HG02884 (cell line): ENCODE data around the gene FSIP1.

ENCODE experiments used
- ATAC-seq: cut with Tn5 transposase; IDR thresholded peaks from one replicate; pipeline ENCODE4 v1.9.1; 2021; ENCODE audit warnings: mild to moderate bottlenecking, moderate library complexity; ENCODE audit not compliant: unreplicated experiment

The FSIP1 gene

DNA sequence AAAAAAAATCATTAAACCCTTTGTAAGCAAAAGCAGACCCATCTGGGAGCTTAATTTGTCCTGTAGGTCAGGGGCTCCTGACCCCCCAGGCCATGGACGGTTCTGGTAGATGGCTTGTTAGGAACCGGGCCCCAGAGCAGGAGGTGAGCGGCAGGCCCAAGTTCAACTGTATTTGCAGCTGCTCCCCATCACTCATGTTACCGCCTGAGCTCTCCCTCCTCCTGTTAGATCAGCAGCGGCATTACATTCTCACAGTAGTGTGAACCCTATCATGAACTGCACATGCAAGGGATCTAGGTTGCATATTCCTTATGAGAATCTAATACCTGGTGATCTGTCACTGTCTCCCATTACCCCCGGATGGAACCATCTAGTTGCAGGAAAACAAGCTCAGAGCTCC, 60.7 kb downstream of the FSIP1 start:
- no peak for ATAC-seq

DNA sequence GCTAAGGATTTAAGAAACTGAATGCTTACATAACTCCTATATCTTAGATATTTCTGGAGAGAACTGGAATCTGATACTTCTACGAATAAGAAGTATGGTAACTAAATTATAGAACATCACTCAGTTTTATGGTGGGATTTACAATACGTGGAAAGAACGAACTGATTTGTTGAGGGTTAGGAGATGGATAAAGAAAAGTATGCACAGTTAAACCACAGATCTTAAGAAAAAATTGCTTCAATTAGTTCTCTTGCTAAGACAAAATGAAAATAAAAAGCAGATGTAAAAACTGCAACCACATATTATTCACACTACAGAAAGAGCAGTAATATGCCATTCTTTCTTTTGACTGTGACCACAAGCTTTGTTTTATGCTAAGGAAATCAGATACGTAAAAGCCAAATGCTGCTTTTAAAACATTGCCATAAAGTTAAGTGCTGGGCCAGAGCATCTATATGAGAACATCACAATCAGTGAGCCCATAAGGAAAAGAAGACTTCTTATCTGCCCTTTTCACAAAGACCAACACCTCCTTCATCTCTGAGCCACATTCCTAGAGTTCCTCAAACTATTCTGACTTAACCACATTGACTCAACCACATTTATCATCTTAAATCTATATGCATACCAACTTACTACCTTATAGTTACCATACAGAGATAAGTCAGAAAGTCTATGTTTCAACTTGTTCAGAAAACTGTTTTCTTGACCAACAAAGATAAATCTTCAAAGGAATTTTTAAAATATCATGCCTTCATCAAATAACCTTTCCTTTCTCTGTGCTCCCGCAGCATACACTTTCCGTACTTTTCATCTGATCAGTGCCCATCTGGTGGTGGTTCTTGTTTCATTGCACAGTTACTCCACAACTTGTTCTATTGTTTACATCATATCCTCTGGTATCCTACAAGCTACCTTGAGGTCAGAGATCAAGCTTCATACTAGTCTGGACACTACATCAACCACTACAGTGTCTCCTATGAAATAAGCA, 61.7 kb downstream of the FSIP1 start:
- ATAC-seq = no peak

DNA sequence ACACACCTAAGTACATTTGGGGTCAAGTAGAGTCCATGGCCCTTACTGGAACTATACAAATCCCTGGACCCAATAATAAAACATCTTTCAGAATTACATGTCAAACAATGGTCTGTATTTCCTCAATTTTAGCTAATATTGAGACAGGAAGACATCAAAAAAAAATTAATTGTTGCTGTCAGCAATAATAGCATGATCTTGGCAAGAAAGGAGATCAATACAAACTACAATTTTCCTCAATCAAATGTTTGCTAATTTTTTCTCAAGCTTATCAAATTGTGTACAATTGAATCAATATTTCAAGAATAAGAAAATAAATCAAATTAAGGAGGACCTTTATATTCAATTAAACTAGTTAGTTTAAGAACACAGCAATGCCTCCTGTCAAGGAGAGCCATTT, 62.6 kb downstream of the FSIP1 start:
- no peak for ATAC-seq

DNA sequence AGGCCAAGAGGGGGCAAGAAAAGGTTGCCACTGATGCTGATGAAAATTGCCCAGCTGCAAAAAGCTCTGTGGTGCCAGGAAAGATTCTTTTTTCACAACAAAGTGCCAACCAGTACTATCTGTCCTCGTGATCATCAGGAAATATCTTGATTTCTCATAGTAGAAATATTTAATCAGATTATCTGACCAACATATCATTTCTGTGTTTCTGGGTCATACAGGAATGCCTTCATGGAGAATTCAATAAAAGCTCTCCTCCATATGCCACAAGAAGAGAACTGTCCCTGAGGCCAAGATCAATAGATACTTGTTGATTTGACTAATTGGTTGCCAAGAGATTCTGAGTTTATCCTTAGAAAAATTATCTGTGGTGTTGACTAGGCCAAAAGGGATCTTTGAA, 63.5 kb downstream of the FSIP1 start:
- ATAC-seq = no peak

DNA sequence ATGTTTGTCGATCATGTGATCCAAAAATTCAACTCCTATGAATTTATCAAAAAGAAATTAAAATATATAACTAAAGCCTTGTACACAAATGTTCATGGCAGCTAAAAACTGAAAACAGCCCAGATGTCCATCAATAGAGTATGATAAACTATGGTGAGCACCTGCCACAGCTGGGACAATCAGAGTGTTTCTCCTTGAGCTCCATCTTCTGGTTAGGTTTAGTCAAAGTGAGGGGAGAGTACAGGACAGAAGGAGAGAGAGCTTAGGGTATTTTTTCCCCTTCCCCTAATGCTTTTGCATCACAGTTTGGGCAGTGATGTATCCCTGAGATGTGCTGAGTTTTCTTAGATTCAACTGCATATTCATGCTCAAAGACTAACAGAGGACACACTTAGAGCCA, 65.5 kb downstream of the FSIP1 start:
- no peak for ATAC-seq

DNA sequence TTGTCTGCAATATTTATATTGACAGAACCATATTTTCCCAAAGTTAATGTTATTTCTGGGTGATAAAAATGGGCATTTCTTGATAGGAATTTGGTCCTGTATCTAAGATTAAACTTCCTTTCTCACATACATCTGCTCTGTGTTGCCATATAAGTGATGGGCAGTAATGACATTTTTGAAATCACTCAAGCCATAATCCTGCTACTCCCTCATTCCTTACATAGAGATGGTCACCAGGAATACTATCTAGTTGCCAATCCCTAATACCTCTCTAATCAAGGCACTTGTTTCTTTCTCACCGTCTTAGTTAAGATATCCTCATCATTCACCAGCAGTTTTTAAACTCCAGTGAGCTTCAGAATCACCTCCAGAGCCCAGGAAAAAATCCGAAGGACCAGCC, 68.4 kb downstream of the FSIP1 start:
- ATAC-seq = no peak

DNA sequence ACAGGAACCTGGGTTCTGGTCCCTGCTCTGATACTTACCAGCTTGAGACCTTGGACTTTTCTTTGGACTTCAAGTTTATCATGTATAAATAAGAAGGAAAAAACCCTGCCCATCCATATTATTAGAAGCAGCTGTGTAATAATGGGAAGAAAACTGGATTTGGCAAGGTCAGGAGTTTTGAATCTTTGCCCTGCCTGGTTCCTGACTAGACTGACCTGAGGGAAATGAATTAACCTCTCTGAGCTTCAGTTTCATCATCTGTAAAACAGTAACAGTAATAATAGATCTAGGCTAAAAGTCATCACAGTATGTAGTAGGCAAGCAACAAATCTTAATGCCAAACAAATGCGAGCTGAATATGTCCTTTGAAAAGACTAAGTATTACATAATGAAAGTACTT, 68.8 kb downstream of the FSIP1 start:
- ATAC-seq = no peak

DNA sequence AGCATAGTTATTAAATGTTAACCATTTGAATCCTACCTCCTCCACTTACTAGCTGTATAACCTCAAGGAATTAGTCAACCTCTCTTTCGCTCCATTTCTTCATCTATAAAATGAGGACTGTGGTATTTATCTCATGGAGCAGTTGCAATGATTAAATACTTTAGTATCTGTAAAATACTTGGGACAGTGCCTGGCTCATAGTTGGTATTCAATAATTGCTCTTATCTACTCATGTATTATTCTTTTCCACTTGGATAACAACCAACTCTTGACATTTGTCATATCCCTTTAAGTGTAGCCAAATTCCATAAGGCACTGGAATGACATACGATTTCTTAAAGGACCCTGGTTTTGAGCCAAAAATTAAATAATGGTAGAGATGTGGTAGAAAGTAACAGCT, 72.0 kb downstream of the FSIP1 start:
- no peak for ATAC-seq

DNA sequence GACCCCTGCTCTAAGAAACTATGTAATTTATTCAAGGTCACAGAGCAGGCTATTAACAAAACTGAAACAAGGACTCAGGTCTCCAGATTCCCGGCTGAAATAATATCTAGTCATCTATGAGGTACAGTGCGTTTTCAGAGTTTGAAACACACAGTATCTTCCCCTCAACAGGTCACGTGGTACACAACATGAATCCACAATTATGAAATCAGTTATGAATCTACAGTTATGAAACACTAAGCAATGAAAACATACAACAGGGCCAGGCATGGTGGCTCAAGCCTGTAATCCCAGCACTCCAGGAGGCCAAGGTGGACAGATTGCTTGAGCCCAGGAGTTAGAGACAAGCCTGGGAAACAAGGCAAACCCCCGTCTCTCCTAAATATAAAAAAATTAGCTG, 72.7 kb downstream of the FSIP1 start:
- ATAC-seq = no peak

DNA sequence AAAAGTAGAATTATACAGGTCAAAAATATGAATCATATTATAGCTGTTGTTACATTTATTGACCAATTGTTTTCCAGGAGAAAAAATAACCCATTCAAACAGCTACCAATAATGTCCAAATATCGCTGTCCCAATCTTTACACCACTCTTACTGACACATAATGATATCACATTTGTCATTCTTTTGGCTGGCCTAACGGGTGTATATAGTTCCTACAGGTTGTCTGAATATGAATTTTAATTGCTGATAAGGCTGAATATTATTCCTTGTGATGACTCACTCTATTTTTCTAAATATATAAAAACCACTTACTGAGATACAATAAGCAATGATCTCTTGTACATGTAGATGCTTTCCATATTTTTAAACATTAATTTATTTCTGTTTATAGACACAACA, 76.4 kb downstream of the FSIP1 start:
- no peak for ATAC-seq

DNA sequence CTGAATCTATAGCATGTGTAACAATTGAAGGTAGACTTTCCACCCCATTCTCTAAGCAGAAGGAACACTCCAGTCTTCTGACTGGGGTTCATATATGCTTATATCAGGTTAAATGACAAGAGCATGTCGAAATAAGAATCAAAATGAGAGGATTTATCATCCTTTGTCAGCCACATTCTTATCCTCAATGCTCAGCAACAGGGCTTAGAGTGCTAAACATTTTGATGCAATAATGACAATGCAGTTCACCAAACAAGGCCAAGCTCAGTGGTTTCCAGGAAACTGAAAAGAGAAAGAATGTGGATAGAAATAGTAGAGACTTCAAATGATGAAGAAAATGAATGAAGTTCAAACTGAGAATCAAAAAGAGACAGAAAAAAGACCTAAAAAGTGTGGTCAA, 78.0 kb downstream of the FSIP1 start:
- no peak for ATAC-seq

DNA sequence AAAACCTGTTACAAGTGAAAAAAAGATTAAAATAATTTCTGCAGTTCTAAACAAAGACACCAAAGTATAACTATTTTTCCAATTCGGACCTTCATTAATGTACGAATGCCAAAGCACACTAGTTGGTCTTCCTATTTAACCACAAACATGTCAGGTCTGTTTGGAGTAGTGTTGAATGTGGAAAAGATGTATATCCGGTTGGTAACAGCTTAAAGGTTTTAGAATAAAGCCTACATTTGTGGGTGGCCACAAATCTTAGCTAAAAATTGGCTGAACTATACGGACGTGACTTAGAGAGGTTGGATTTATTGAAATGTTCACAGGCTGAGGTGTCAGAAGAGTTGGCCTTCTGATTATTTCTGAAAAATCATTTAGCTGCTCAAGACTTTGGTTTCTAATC, 78.4 kb downstream of the FSIP1 start:
- no peak for ATAC-seq

DNA sequence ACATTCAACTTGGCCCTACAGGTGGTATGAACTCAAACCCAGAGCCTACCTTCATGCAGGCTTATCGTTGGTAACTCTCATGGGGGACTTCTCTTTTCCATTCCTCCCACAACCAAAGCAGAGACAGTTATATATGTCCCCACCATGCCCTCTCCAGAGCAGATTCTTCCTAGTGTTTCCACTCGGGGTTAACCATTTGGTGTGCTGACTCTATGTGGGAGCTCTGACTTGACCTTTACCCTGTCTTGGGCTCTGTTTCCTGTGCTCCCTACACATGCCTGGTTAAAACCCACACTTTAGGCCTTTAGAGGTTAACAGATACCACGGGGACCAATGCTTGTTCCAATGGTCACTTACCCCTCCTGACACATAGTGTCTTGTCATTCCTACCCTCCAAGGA, 80.7 kb downstream of the FSIP1 start:
- no peak for ATAC-seq

DNA sequence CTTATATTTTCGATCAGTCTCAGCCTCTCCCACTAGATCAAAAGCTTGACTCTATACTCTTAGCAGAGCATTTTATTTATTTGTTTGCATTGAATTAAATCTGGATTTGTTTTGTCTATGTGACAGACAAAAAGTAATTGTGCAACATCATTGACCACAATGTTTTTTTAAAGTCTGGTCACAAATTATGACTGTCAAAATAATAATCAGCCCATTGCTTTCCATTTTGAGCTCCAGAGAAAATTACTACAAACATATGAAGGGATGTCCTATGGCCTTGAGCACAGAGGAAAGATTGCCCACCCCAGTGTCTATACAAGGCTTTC, 82.3 kb downstream of the FSIP1 start:
- no peak for ATAC-seq

DNA sequence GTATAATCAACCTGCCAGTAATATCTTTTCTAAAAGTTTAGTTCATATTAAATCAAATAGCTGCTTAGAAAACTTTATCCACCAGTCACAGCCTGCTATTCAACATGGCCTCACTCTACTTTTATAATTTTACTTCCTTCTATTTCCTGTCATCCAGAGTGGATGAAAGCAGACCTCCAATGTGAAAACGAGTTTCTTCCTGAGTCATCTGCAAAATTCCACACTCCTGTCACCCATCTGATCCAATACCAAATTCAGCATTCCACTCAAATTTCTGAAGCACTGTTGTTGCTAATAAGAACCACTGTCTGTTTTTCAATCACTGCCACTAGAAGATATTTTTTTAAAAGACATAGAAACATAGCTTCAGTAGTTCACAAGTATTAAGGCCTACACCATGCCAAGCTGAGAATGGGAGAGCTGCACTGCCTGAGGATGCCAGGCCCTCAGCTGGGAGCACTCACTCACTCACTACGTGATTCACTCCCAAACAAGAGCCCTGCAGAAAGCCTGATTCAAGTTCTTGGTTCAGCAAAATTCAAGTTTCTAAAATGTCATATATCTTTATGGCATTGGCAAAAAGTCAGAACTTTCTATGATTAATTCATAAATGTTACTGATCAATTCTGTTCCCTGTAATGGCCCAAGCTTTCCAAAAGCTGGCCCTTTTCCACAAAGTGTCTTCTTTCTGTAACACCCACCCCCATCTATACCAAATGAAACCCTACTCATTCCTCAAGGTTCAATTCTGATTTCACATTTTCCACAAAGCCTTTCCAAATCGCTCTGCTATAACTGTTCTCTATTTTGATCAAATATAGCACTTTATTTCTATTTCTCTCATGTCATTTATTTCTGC, 82.9 kb downstream of the FSIP1 start:
- no peak for ATAC-seq

DNA sequence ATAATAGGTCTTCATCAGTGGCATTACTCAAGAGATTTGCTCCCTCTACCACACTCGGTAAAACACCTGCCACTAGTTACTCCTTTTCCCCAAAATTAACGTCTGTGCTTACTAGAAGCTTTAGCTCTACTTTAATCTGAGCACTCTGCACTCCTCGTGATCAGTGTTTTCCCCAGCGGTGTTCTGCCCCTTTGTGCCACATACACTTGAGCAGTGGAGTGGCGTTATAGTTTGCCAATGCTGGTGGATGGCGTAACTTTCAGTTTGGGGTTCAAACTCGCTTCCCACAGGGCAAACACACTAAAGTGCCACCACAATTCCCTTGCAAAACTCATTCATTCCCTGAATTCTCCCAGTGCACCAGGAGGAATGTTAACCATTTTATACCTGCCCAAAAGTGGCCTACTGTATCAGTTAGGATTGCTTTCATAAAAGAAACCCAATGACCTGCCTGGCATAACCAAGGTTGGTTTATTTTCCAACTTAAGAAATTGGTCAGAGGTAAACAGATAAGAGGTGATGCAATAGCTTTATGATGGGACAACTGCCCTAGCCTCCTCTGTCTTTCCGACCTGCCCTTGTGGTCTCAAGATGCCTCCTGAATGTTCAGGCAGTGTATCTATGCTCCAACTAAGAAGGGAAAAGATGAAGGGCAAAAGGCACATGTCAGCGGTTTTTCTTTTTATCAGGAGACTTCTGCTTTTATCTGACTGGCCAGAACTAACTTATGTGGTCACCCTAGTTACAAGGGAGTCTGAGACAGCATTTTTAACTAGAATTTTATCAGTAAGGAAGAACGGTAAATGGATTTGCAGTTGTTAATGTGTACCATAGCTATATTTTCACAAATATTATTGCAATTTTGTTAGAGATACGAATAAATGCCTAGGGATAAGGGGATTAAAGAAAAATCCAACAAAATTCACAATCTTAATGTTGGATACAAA, 83.9 kb downstream of the FSIP1 start:
- ATAC-seq = no peak

DNA sequence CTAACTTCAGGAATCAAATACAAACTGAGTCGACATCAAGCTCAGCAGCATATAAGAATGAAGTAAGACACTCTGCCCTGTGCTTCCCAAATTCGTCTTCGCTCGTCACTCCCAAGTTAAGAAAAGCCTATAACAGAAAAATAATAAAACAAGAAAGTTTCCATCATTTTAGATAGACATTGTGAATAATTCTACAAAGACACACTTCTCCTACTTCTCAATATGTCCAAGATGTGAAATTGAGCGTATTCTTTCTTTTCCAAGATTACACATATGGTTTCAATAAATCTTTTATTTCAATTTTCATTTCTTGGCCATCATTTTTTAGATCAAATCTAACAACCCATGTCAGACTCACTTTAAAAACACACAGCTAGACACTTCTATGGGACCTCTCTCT, 85.1 kb downstream of the FSIP1 start:
- ATAC-seq = no peak

DNA sequence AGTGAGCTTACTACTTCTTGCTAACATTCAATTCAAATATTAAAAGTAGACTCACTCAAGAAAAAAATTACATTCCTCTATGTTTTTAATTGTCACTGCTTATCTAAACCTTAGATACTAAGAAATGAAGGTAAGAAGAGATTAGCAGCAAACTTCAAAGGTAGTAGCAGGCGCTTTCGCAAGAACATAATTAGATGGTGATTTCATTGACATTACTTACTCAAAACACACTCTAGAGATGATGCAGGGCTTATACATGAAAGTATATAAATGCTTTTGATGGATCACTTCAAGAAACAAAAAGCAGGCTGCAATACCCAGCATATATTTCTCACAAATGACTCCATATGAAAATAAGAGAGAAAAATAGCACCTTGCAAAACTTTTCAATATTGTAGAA, 86.8 kb downstream of the FSIP1 start:
- no peak for ATAC-seq

DNA sequence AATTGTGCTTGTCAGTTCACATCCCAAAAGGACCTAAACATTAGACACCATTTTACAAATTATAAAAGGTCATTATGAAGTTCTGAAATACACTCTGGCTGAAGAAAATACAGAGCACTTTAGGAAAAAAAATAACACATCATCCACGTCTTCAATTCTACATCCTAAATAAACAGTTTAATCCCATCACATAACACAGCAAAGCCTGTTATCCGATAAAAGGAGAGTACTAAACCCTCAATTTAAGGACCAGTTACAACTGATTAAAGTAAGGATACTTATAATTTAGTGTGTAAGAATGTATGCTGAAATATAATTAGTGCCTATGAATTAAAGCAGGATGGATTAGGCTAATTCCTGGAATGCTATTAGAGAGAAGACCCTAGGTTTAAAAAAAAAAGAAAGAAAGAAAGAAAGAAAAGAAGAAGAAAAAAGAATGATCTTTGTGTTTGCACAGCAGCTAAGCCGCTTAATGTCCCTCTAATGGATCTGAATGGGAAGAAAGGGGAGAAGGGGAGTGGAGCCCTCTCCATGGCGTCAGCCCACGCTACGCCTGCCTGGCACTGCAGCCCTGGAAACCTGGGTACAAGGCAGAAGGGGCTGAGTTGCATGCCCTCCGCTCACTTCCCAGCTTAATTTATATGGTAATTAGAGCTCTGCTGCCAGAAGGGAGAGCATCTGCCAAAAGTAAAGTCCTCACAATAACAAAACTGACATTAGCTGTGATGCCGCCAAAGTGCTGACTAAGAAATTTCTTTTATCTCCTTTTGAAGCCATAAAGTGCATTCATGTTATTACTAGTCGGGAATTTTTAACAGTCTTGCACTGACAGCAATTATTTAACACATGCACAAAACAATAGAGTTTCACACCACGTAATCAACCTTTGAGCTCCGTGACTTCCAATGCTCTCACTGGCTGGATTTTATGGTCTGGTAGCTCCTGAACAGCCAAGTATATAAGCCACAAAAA, 90.0 kb downstream of the FSIP1 start:
- no peak for ATAC-seq
